ENCODE measurements around the gene PSMG4.

Gene PSMG4, protein sequence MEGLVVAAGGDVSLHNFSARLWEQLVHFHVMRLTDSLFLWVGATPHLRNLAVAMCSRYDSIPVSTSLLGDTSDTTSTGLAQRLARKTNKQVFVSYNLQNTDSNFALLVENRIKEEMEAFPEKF

DNA sequence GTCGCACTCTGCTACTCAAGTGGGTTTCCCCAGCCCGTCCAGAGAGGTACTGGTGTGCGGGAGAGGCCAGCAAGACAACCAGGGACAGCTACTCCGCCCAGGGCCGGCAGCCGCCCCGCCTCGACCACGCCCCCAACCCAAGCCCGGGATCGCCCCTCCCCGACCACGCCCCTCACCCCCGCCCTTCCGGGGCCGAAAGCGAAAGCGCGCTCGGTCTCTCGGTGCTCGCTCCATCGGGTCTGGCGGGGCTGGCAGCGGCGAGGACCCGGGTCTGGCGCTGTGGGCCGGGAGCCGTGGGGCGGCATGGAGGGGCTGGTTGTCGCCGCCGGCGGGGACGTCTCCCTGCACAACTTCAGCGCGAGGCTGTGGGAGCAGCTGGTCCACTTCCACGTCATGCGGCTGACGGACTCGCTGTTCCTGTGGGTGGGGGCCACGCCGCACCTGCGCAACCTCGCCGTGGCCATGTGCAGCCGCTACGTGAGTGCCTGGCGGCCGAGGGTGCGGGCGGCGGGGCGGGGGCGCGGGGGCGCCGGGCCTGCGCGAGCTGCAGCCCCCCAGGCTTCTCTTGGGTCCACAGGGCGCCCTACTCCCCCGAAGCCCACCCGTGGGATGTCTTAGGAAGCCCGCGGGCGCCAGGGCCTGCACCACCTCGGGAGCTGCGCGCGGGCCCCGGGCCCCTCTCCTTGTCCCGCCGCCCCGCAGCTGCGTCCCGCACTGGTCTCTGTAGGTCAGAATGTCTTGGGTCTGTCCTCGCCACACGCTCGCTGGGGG, at the start of gene PSMG4:
Gene PSMG4, plus strand, starts transcription at position 228 of the 771 bp plus-strand sequence. Its CDS starts 76 bp downstream, at position 304.
- DNase-seq: no peak

DNA sequence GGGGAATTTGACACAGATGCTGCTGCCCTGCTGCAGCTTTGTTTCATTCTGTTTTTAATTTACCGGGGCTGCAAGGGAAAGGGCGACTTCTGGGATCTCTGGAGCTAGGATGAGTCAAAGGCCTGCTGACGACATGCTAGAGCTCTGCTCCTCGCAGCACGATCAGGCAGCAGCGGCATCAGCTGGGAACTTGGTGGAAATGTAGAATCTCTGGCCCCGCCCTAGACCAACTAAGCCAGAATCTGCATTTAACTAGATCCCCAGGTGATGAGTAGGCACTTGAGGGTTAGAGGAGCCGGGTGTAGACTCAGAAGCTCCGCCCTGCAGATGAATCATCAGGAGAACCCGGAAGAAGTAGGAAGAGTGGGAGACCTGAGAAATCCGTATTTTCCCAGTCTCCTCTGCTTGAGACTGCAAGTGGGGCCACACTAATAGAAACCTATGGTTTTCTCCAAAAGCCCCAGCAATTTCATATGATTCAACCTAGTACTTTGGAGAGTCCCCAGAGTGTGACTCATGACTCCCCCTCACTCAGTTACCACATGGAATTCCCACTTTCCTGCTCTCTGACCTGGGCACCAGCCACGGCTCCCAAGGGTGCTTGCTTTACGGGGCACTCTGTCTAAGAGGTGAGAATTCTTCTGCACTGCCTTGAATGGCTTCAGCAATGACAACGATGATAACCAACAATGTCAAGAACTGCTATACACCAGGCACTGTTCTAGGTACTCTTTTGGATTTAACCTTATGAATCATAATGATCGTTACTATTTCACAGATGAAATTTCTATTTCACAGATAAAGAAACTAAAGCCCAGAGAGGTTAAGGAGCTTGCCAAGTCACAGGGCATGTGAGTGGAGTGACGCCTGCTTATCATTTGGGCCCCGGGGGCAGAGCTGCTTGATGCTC, 49.4 kb upstream of the PSMG4 start:
- DNase-seq: no peak

DNA sequence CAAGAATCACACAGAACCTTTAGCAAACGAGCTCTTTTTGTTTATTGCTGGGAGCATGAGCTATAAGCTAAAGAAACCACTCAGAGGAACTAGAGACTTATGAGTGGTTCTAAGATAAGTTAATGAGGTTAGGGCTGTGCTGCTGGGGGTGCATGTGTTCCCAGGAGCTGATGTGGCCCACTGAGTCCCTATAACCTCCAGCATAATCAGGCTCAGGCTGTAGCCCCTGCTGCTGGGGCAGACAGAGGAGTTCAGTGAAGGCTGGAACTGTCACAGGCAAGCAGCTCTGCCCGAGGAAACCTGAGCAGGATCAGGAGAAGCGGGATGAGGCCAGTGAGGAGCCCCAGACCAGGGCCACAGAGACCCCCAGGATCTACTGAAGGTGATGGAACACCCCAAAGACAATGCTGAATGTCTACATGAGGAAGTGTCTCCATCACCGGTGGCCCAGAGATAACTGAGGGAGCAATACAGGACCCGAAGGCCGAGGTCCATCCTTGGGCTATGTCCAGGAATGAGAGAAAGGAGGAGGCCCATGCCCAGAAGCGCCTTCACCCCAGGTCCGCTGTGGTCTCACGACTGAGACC, 48.6 kb upstream of the PSMG4 start:
- DNase-seq: no peak

- DNase-seq: no peak
These were observed 47.1 kb upstream of the PSMG4 start for GRCh38 chr6:3211681-3212080.

DNA sequence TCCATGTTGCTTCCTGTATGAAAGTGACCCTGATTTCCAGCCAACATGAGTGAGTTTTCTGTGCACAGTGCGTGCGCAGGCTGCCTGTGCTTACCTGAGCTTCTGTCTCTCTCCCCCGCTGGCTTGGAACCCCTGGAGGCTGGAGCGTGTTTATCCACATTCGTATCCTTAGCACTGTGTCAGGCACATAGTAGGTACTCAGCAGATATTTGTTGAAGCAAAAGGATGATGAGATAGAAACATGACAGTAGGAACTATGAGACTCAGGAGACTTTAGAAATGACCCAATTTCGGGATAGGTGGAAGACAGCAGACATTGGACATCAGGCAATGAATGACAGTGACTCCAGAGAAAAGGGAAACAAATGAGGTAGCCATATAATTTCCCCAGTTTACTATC, 46.5 kb upstream of the PSMG4 start:
- no peak for DNase-seq

- DNase-seq: no peak
These were observed 45.4 kb upstream of the PSMG4 start for GRCh38 chr6:3213334-3213695.

GRCh38 chr6:3214898-3215297, 43.8 kb upstream of the PSMG4 start:
- no peak for DNase-seq

DNA sequence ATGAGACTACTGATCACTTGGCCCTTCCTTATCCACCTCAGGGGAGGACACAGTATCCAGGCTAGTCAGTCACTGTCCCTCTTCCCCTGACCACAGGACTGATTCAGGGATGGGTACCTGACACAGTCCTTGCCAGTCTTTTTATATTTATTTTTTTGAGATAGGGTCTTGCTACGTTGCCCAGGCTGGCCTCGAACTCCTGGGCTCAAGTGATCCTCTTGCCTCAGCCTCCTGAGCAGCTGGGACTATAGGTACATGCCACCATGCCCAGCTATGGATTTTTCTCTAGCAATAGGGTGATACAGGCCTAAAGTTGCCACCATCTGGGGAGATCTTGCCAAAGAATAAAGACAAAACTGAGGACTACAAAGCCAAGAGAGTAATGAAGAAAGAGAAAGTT, 41.5 kb upstream of the PSMG4 start:
- no peak for DNase-seq

DNA sequence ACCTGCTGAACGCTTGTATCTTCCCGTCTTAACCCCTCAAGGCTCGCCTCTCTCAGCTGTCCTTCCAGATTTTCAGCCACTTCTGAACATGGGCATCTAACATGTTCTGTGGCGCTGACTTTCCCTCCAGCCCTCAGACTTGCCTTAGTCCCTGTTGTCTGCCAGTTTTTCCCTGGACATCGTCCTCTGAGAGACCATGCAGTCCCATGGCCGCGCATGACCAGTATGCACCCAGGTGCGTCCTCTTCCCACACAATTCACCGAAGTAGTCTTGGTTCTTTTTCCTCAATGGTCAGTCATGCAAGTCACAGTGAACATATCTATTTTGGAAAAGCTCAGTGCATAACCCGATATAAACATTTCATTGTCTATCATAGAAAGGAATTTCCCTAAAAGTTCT, 40.5 kb upstream of the PSMG4 start:
- DNase-seq: no peak

- DNase-seq: no peak
These were observed 38.4 kb upstream of the PSMG4 start for GRCh38 chr6:3220366-3220765.

GRCh38 chr6:3221578-3221977, 37.2 kb upstream of the PSMG4 start:
- DNase-seq: no peak

DNA sequence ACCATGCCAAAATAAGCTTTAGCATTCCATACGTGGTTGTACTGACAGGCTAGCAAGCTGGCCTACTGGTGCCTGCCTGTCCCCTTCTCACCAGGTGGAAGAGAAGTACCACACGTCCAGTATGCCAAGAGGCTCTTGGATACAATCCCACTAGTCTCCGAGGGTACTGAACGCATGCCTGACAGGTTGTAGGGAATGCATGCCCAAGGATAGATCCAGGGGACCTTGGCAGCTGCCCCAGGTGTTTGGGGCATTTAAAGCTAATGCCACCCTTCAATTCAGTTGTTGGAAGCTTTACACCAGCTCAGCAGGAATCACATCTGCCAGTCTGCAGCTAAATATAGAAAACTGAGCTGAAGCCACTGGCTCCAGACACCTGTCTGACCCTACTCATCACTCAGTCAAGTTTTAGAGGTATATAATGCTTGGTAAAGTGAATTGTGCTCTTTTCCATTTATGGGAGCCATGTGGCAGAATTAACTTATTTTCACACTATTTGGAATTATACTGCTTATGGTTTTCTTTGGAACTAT, 36.2 kb upstream of the PSMG4 start:
- no peak for DNase-seq

GRCh38 chr6:3226042-3226441, 32.7 kb upstream of the PSMG4 start:
- no peak for DNase-seq

GRCh38 chr6:3226481-3227362, 32.0 kb upstream of the PSMG4 start:
- DNase-seq: no peak

GRCh38 chr6:3227363-3228045, 31.2 kb upstream of the PSMG4 start, which contains the start of gene TUBB2B:
Gene TUBB2B (minus strand): TSS chr6:3227653. CDS start chr6:3227543, 110 bp downstream.
- no peak for DNase-seq

DNA sequence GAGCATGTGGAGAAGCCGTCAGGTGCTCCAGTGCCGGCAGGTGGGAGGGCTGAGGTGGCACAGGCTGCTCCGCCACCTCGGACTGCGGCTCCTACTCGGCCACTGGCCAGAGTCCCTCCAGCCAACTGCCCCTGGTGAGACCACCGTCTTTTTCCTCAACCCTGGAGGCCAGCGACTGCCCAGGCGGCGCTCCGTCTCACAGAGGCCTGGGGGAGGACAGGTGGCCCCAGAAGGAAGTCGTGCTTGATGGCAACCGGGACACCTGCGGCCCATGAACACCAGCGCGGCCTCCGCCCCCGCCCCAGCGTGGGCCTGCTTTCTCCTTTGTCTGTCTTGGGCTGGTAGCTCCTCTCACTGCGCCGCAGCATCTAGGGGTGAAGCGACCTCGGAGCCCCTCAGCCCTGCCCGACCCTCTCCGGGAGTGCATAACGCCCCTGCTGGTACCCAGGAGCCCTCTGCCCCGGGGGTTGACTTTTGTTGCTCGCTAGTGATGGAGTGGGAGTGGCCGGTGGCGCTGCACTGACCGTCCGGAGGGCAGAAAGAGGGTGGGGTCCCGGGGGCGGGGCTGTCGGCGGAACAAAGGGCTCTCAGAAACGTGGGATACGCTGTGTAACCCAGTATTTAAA, 30.6 kb upstream of the PSMG4 start:
- no peak for DNase-seq

DNA sequence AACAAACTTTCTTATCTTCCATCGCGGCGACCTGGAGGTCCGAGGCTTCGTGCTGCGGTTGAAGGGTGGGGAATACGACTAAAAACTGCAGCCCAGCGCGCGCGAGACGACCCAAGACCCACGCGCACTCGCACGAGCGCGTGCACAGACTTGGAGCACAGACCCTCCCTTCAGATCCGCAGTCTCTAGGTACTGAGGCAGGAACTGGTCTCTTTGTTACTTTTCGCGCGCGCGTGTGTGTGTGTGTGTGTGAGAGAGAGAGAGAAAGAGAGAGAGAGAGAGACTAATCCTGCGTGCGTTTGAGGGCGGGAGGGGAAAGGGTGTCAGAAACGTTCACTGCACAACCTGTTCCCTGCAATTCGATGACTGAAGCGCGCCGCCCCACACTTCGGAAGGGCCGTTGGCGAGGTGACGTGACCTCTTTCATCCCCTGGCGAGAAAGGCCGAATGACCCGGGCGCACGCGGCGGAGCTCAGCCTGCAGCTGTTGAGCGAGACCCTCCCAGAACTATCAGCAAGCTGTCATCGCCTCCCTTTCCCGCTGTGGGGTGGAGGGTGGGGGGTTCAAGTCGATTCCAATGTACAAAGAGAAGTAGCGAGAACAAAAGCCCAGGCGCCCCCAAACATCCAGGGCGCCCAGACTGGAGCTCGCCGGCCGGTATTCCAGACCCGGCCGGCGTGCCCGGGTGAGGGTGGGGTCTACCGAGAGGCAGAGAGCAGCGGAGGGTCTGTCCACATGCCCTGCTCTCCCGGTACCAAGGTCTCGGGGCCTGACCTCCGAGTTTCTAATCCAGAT, 29.8 kb upstream of the PSMG4 start:
- no peak for DNase-seq

- DNase-seq: no peak
These were observed 29.1 kb upstream of the PSMG4 start for GRCh38 chr6:3229566-3230178.

- no peak for DNase-seq
These were observed 28.4 kb upstream of the PSMG4 start for GRCh38 chr6:3230256-3230882.
